GM23338 (cell line): ENCODE results near the gene MAT2B. TPM values are rescaled to one million over a fixed set of nuclear protein-coding genes. Genes with fewer than 3 reads are reported as not detected.

Experiments used
- ATAC-seq: fragments of 200-7000 bp; cut with Tn5 transposase; 3 replicates; pipeline ENCODE4 v1.9.1; 2020
- DNase-seq: peaks from one replicate; pipeline ENCODE4 v3.0.0-alpha.2; 2015; ENCODE audit warnings: low spot score
- H2AFZ ChIP-seq: fragments of 200-600 bp; sonication (generic); 2 replicates; pipeline ENCODE4 v1.8.0; 2016; ENCODE audit warnings: antibody characterized with exemption, mild to moderate bottlenecking, moderate library complexity
- H3F3A ChIP-seq: fragments of 200-600 bp; sonication (generic); replicated peaks from 2 replicates; pipeline ENCODE4 v1.8.0; 2017; ENCODE audit warnings: antibody characterized with exemption, mixed run types, low read depth
- H3K27ac ChIP-seq: fragments of 200-600 bp; sonication (generic); 2 replicates; pipeline ENCODE4 v1.6.1; 2016; ENCODE audit warnings: low read depth
- H3K27me3 ChIP-seq: fragments of 200-600 bp; sonication (generic); 2 replicates; pipeline ENCODE4 v1.8.0; 2016; ENCODE audit warnings: mild to moderate bottlenecking, mixed run types, moderate library complexity; ENCODE audit not compliant: insufficient read depth
- H3K36me3 ChIP-seq: fragments of 200-600 bp; sonication (generic); 2 replicates; pipeline ENCODE4 v1.8.0; 2016; ENCODE audit warnings: mild to moderate bottlenecking; ENCODE audit not compliant: insufficient read depth
- H3K4me1 ChIP-seq: fragments of 200-600 bp; sonication (generic); 2 replicates; pipeline ENCODE4 v1.8.0; 2016; ENCODE audit warnings: mild to moderate bottlenecking, moderate library complexity; ENCODE audit not compliant: insufficient read depth
- H3K4me2 ChIP-seq: fragments of 200-600 bp; sonication (generic); 2 replicates; pipeline ENCODE4 v1.7.1; 2017; ENCODE audit warnings: mixed run types
- H3K4me3 ChIP-seq: fragments of 200-600 bp; sonication (generic); 2 replicates; pipeline ENCODE4 v1.6.1; 2016; ENCODE audit warnings: mixed run types
- H3K79me2 ChIP-seq: fragments of 200-600 bp; sonication (generic); replicated peaks from 2 replicates; pipeline ENCODE4 v1.8.0; 2017; ENCODE audit warnings: mild to moderate bottlenecking; ENCODE audit not compliant: insufficient read depth
- H3K9me2 ChIP-seq: fragments of 200-600 bp; sonication (generic); 2 replicates; pipeline ENCODE4 v1.8.0; 2017; ENCODE audit not compliant: insufficient read depth
- H4K20me1 ChIP-seq: fragments of 200-600 bp; sonication (generic); replicated peaks from 2 replicates; pipeline ENCODE4 v1.8.0; 2017; ENCODE audit warnings: mild to moderate bottlenecking; ENCODE audit not compliant: insufficient read depth
- H3K27ac Mint-ChIP-seq: 2 replicates; pipeline ENCODE4 v1.8.0; 2020; ENCODE audit warnings: inconsistent platforms, mild to moderate bottlenecking, moderate library complexity, mixed read lengths
- H3K27me3 Mint-ChIP-seq: 3 replicates; pipeline ENCODE4 v1.8.0; 2022; ENCODE audit warnings: low read depth, mild to moderate bottlenecking, moderate library complexity, mixed read lengths, inconsistent platforms; ENCODE audit not compliant: insufficient read depth, poor library complexity
- H3K36me3 Mint-ChIP-seq: 3 replicates; pipeline ENCODE4 v1.8.0; 2021; ENCODE audit warnings: low read depth, mild to moderate bottlenecking, inconsistent platforms, moderate library complexity, mixed read lengths
- H3K4me1 Mint-ChIP-seq: 3 replicates; pipeline ENCODE4 v1.8.0; 2020; ENCODE audit warnings: mild to moderate bottlenecking, inconsistent platforms, mixed read lengths
- H3K4me3 Mint-ChIP-seq: 3 replicates; pipeline ENCODE4 v1.8.0; 2021; ENCODE audit warnings: moderate library complexity, mild to moderate bottlenecking, inconsistent platforms, mixed read lengths
- H3K9me3 Mint-ChIP-seq: 3 replicates; pipeline ENCODE4 v1.8.0; 2020; ENCODE audit warnings: moderate library complexity, mild to moderate bottlenecking, inconsistent platforms, mixed read lengths
- CREB1 ChIP-seq: fragments of 250-450 bp; sonication (Bioruptor Pico); IDR thresholded peaks from 2 replicates; pipeline ENCODE4 v1.5.0; 2020; ENCODE audit warnings: low read depth, mild to moderate bottlenecking, moderate library complexity
- ETS1 ChIP-seq: IDR thresholded peaks from 2 replicates; pipeline ENCODE4 v1.6.1; 2016; ENCODE audit warnings: antibody characterized with exemption
- EZH2 ChIP-seq: fragments of 200-600 bp; sonication (generic); IDR thresholded peaks from one replicate; pipeline ENCODE4 v1.8.0; 2017; ENCODE audit warnings: antibody characterized with exemption, mild to moderate bottlenecking, low read depth; ENCODE audit not compliant: unreplicated experiment
- JUNB ChIP-seq: IDR thresholded peaks from one replicate; pipeline ENCODE4 v1.6.1; 2016; ENCODE audit warnings: antibody characterized with exemption; ENCODE audit not compliant: unreplicated experiment
- NANOG ChIP-seq: IDR thresholded peaks from 2 replicates; pipeline ENCODE4 v1.6.1; 2016; ENCODE audit warnings: antibody characterized with exemption, borderline replicate concordance
- POLR2AphosphoS5 ChIP-seq: IDR thresholded peaks from 2 replicates; pipeline ENCODE4 v1.6.1; 2016; ENCODE audit warnings: antibody characterized with exemption, low read depth
- STAT1 ChIP-seq: IDR thresholded peaks from one replicate; pipeline ENCODE4 v1.6.1; 2016; ENCODE audit warnings: antibody characterized with exemption; ENCODE audit not compliant: unreplicated experiment
- ZNF114 ChIP-seq: fragments of 250-450 bp; sonication (Bioruptor Pico); IDR thresholded peaks from 2 replicates; pipeline ENCODE4 v1.5.0; 2020; ENCODE audit warnings: mild to moderate bottlenecking, moderate library complexity
- polyA plus RNA-seq: library from polyadenylated mRNA; unstranded; fragments of >200 nt; fragmentation: Nextera tagmentation; extraction: Ambion mirVana; gene quantifications from 2 replicates; pipeline ENCODE4 v1.2.1, GENCODE V29; 2016
- total RNA-seq: library from RNA; depleted of rRNA; stranded (reverse); fragments of >200 nt; shearing (Covaris generic); gene quantifications from 2 replicates; pipeline ENCODE4 v1.2.3, GENCODE V29; 2014
- TF ChIP-seq, protein P1 (sequence below), 2 experiments: fragments of 200-600 bp in 1 of 2; sonication (generic) in 1 of 2; conservative IDR thresholded peaks; 2 replicates each; pipeline versions ENCODE4 v1.5.1 to v1.6.1; 2016 to 2017; ENCODE audit warnings: antibody characterized with exemption in 2 of 2, low read depth in 2 of 2, mild to moderate bottlenecking in 2 of 2, moderate library complexity in 1 of 2
- TF ChIP-seq, protein P2 (sequence below): fragments of 250-450 bp; sonication (Bioruptor Pico); IDR thresholded peaks from 2 replicates; pipeline ENCODE4 v1.5.0; 2020; ENCODE audit warnings: mild to moderate bottlenecking, moderate library complexity

The MAT2B gene
- total and polyA plus RNA-seq, 2 experiments from 2014 or later = 81.4 to 120 TPM

GRCh38 chr5:163552536-163552935 lies 47.1 kb downstream of the MAT2B start (continued):
- TF ChIP-seq EZH2 (no peak), ZNF114 (CRISPR knock-in tag) (no peak)
- TF ChIP-seq, protein P1, sequence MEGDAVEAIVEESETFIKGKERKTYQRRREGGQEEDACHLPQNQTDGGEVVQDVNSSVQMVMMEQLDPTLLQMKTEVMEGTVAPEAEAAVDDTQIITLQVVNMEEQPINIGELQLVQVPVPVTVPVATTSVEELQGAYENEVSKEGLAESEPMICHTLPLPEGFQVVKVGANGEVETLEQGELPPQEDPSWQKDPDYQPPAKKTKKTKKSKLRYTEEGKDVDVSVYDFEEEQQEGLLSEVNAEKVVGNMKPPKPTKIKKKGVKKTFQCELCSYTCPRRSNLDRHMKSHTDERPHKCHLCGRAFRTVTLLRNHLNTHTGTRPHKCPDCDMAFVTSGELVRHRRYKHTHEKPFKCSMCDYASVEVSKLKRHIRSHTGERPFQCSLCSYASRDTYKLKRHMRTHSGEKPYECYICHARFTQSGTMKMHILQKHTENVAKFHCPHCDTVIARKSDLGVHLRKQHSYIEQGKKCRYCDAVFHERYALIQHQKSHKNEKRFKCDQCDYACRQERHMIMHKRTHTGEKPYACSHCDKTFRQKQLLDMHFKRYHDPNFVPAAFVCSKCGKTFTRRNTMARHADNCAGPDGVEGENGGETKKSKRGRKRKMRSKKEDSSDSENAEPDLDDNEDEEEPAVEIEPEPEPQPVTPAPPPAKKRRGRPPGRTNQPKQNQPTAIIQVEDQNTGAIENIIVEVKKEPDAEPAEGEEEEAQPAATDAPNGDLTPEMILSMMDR (conservative IDR thresholded peaks at IDR 0.05; ENCODE audit: low read depth in 2 of 2) = no peak

- peaks cover 29% of the 10 kb centered on the region for H3K4me1 Mint-ChIP-seq
These were observed 55.9 kb downstream of the MAT2B start for GRCh38 chr5:163561339-163561738.

More at GRCh38 chr5:163561339-163561738, 55.9 kb downstream of the MAT2B start:
- H3K4me3 Mint-ChIP-seq = no peak overlapping the region
- peaks cover 17% of the 10 kb centered on the region for H3K27me3 Mint-ChIP-seq
- ATAC-seq (no peak), DNase-seq (no peak)
- H3F3A ChIP-seq = peaks cover 5% of the 10 kb centered on the region
- peaks cover 11% of the 10 kb centered on the region for H3K27me3 ChIP-seq
- no peaks in the 10 kb centered on the region for H3K9me2 ChIP-seq
- H2AFZ ChIP-seq = no peak overlapping the region
- peaks cover 3% of the 10 kb centered on the region; the same call in 1 of the 3 replicates for H3K36me3 Mint-ChIP-seq
- peaks cover 23% of the 10 kb centered on the region for H3K4me1 ChIP-seq
- TF ChIP-seq STAT1 (no peak), ZNF114 (CRISPR knock-in tag) (no peak), CREB1 (CRISPR knock-in tag) (no peak), JUNB (no peak), ETS1 (no peak), POLR2AphosphoS5 (no peak), NANOG (no peak)
- TF ChIP-seq, protein P2, sequence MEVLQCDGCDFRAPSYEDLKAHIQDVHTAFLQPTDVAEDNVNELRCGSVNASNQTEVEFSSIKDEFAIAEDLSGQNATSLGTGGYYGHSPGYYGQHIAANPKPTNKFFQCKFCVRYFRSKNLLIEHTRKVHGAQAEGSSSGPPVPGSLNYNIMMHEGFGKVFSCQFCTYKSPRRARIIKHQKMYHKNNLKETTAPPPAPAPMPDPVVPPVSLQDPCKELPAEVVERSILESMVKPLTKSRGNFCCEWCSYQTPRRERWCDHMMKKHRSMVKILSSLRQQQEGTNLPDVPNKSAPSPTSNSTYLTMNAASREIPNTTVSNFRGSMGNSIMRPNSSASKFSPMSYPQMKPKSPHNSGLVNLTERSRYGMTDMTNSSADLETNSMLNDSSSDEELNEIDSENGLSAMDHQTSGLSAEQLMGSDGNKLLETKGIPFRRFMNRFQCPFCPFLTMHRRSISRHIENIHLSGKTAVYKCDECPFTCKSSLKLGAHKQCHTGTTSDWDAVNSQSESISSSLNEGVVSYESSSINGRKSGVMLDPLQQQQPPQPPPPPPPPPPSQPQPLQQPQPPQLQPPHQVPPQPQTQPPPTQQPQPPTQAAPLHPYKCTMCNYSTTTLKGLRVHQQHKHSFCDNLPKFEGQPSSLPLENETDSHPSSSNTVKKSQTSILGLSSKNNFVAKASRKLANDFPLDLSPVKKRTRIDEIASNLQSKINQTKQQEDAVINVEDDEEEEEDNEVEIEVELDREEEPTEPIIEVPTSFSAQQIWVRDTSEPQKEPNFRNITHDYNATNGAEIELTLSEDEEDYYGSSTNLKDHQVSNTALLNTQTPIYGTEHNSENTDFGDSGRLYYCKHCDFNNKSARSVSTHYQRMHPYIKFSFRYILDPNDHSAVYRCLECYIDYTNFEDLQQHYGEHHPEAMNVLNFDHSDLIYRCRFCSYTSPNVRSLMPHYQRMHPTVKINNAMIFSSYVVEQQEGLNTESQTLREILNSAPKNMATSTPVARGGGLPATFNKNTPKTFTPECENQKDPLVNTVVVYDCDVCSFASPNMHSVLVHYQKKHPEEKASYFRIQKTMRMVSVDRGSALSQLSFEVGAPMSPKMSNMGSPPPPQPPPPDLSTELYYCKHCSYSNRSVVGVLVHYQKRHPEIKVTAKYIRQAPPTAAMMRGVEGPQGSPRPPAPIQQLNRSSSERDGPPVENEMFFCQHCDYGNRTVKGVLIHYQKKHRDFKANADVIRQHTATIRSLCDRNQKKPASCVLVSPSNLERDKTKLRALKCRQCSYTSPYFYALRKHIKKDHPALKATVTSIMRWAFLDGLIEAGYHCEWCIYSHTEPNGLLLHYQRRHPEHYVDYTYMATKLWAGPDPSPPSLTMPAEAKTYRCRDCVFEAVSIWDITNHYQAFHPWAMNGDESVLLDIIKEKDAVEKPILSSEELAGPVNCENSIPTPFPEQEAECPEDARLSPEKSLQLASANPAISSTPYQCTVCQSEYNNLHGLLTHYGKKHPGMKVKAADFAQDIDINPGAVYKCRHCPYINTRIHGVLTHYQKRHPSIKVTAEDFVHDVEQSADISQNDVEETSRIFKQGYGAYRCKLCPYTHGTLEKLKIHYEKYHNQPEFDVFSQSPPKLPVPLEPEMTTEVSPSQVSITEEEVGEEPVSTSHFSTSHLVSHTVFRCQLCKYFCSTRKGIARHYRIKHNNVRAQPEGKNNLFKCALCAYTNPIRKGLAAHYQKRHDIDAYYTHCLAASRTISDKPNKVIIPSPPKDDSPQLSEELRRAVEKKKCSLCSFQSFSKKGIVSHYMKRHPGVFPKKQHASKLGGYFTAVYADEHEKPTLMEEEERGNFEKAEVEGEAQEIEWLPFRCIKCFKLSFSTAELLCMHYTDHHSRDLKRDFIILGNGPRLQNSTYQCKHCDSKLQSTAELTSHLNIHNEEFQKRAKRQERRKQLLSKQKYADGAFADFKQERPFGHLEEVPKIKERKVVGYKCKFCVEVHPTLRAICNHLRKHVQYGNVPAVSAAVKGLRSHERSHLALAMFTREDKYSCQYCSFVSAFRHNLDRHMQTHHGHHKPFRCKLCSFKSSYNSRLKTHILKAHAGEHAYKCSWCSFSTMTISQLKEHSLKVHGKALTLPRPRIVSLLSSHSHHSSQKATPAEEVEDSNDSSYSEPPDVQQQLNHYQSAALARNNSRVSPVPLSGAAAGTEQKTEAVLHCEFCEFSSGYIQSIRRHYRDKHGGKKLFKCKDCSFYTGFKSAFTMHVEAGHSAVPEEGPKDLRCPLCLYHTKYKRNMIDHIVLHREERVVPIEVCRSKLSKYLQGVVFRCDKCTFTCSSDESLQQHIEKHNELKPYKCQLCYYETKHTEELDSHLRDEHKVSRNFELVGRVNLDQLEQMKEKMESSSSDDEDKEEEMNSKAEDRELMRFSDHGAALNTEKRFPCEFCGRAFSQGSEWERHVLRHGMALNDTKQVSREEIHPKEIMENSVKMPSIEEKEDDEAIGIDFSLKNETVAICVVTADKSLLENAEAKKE (CRISPR knock-in tag) = no peak
- TF ChIP-seq, protein P1 (conservative IDR thresholded peaks at IDR 0.05; ENCODE audit: low read depth in 2 of 2) = no peak
- H3K27ac Mint-ChIP-seq = no peak overlapping the region
- no peak overlapping the region for H3K4me2 ChIP-seq
- no peaks in the 10 kb centered on the region for H3K36me3 ChIP-seq
- no peaks in the 10 kb centered on the region for H3K9me3 Mint-ChIP-seq
- H3K4me3 ChIP-seq = no peak overlapping the region
- no peaks in the 10 kb centered on the region for H3K79me2 ChIP-seq
- H3K27ac ChIP-seq = no peak overlapping the region
- no peaks in the 10 kb centered on the region for H4K20me1 ChIP-seq
